Measurements from ENCODE around the gene ARFGEF2. TPM values are rescaled to one million over a fixed set of nuclear protein-coding genes. Genes with fewer than 3 reads are reported as not detected.

Gene ARFGEF2
- total RNA-seq, 3 donors from 2014 or later: 46.2 to 73.8 (median 68.0) TPM

- H3K36me3 ChIP-seq (ENCODE audit: low read depth): no peaks in the 10 kb centered on the region
- peak; percentile 51 for ATAC-seq
- no peak overlapping the region for H3K4me3 ChIP-seq
Measured at GRCh38 chr20:48959899-48960550, 38.5 kb downstream of the ARFGEF2 start.

GRCh38 chr20:48962421-48962820, 40.9 kb downstream of the ARFGEF2 start:
- H3K4me1 ChIP-seq (ENCODE audit: low read depth): no peaks in the 10 kb centered on the region
- H3K4me3 ChIP-seq: no peak overlapping the region
- H3K9me3 ChIP-seq: no peaks in the 10 kb centered on the region
- ATAC-seq (no peak), DNase-seq (no peak)
- intact Hi-C loops (cut with DNase I, micrococcal nuclease): no loop called here
- TF ChIP-seq, protein P1, sequence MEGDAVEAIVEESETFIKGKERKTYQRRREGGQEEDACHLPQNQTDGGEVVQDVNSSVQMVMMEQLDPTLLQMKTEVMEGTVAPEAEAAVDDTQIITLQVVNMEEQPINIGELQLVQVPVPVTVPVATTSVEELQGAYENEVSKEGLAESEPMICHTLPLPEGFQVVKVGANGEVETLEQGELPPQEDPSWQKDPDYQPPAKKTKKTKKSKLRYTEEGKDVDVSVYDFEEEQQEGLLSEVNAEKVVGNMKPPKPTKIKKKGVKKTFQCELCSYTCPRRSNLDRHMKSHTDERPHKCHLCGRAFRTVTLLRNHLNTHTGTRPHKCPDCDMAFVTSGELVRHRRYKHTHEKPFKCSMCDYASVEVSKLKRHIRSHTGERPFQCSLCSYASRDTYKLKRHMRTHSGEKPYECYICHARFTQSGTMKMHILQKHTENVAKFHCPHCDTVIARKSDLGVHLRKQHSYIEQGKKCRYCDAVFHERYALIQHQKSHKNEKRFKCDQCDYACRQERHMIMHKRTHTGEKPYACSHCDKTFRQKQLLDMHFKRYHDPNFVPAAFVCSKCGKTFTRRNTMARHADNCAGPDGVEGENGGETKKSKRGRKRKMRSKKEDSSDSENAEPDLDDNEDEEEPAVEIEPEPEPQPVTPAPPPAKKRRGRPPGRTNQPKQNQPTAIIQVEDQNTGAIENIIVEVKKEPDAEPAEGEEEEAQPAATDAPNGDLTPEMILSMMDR (IDR thresholded peaks at IDR 0.05): no peak
- no peaks in the 10 kb centered on the region for H3K36me3 ChIP-seq (ENCODE audit: low read depth)

More at GRCh38 chr20:48959899-48960550, 38.5 kb downstream of the ARFGEF2 start:
- H3K4me1 ChIP-seq (ENCODE audit: low read depth): no peaks in the 10 kb centered on the region
- no peaks in the 10 kb centered on the region for H3K9me3 ChIP-seq
- DNase-seq: no peak
- intact Hi-C loops (cut with DNase I, micrococcal nuclease): no loop called here
- TF ChIP-seq, protein P1 (IDR thresholded peaks at IDR 0.05): no peak

DNA sequence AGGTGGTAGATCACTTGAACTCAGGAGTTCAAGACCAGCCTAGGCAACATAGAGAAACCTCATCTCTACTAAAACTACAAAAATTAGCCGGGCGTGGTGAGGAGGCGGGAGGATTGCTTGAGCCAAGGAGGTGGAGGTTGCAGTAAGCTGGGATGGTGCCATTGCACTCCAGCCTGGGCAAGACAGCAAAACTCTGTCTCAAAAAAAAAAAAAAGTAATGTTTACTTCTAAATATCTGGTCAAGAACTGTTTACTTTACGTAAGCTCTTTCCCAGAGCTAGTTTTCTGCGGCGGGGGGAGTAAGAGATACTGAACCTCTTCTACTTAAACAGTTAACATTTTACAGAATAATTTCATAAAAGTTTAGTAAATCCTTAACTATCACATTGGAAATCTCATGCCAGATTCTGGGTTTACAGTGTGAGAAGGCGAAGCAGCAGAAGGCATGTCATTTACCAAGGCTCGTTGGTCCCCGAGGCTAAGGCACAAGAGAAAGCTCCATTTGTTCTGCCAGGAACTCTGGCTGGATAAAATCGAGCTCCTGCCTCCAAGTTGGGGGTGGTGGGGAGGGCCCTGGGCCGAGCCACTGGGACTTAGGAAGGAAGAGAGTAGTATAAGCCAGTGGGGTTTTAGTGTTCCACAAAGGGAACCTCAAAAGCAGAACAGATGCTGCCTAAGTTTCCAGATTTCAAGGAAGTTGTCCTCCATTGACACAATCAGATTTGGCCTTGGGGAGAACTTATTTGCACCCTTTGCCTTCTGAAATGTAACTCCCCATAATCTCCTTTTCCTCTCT, 41.7 kb downstream of the ARFGEF2 start:
- no peak overlapping the region for H3K4me3 ChIP-seq
- ATAC-seq (peak; percentile 37), DNase-seq (peak in 1 of 3 donors; percentile 30)
- H3K9me3 ChIP-seq: no peaks in the 10 kb centered on the region
- no peaks in the 10 kb centered on the region for H3K36me3 ChIP-seq (ENCODE audit: low read depth)
- TF ChIP-seq, protein P1 (IDR thresholded peaks at IDR 0.05): no peak
- H3K4me1 ChIP-seq (ENCODE audit: low read depth): no peaks in the 10 kb centered on the region
- intact Hi-C loops (cut with DNase I, micrococcal nuclease): no loop called here

DNA sequence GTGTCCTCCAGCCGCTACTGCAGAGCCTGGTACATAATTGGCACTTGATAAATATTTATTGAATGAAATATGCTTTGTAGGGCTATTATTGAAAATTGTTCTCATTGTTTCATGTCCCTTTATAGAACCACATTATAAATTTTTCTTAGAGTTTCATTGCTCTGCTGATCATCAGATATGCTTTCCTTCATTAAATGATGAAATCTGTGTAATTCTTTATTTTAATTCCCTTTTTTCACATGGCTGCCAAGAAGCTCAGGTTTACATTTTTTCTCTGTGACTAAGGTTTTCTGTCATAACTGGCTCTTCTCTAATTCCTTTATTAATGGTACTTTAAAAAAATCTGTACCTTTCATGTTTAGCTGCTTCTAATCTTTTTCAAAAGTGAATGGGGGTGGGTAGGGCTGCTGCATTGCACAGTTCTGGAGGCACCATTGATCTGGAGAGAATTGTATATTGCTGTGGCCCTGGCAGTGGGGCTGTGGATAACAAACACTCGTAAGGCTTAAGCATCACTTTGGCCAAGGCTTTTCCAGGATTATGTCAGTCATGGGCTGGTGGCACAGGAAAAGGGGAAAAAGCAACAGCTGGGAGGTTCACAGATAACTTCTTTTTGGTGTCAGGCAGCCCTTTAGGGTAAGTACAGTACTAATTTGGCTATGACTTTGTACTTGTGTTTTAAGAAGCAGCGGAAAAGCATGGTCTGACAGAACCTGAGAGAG, 43.8 kb downstream of the ARFGEF2 start:
- TF ChIP-seq, protein P1 (IDR thresholded peaks at IDR 0.05): no peak
- ATAC-seq (no peak), DNase-seq (no peak)
- intact Hi-C loops (cut with DNase I, micrococcal nuclease): no loop called here
- H3K4me3 ChIP-seq: no peak overlapping the region
- no peaks in the 10 kb centered on the region for H3K4me1 ChIP-seq (ENCODE audit: low read depth)
- H3K36me3 ChIP-seq (ENCODE audit: low read depth): peaks cover under 1% of the 10 kb centered on the region
- no peaks in the 10 kb centered on the region for H3K9me3 ChIP-seq

DNA sequence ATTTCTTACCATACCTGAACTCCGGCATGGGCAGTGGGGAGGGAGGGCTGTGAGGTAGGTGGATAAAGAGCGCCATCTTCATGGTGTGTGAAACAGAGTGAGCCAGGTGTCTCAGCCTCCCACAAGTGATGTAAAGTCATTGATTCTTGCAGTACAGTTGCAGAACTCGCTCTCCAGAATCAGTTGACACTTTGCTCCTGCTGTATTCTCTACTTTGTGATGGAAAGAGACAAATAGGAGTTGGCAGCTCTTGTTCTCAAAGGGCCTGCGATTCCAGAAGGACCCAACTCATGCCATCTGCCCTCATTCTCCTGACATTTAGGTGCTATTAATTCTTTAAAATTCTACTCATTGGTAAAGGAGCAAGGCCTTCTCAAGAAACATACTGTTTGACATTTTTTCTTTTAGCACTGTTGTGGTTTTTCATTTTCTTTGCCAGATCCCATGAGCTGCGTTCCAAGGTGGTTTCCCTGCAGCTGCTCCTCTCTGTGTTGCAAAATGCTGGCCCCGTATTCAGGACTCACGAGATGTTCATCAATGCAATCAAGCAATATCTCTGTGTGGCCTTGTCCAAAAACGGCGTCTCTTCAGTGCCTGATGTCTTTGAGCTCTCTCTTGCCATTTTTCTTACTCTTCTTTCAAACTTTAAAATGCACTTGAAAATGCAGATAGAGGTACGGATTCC, 49.3 kb downstream of the ARFGEF2 start:
- Histone ChIP-seq H3K4me1 (ENCODE audit: low read depth) (no peaks in the 10 kb centered on the region), H3K9me3 (no peaks in the 10 kb centered on the region), H3K36me3 (ENCODE audit: low read depth) (peaks cover 14% of the 10 kb centered on the region), H3K4me3 (no peak overlapping the region)
- intact Hi-C loops (cut with DNase I, micrococcal nuclease): no loop called here
- ATAC-seq (no peak), DNase-seq (no peak)
- TF ChIP-seq, protein P1 (IDR thresholded peaks at IDR 0.05): no peak
